ENCODE measurements around the gene GAS7. TPM values are rescaled to one million over a fixed set of nuclear protein-coding genes. Genes with fewer than 3 reads are reported as not detected.

Gene GAS7
- total RNA-seq, 1 donor from 2014 or later: 2.9 TPM

GRCh38 chr17:9991796-9992195, 206.6 kb downstream of the GAS7 start:
- H3K27me3 Mint-ChIP-seq (ENCODE audit: insufficient read depth, low read depth): peaks cover 12% of the 10 kb centered on the region
- no peak overlapping the region for H2AFZ ChIP-seq (replicated peaks)
- no peaks in the 10 kb centered on the region for H3K9me3 ChIP-seq (ENCODE audit: low read depth)
- TF ChIP-seq CTCF (IDR thresholded peaks at IDR 0.05) (no peak), EZH2 (IDR thresholded peaks at IDR 0.05) (no peak), EZH2phosphoT487 (IDR thresholded peaks at IDR 0.05) (no peak)
- H3K27ac ChIP-seq: no peak overlapping the region
- no peaks in the 10 kb centered on the region for H3K36me3 ChIP-seq
- no peak overlapping the region for H3K4me3 ChIP-seq
- H3K27me3 ChIP-seq: no peaks in the 10 kb centered on the region
- H3K27ac Mint-ChIP-seq: no peak overlapping the region
- H3K4me1 ChIP-seq: no peaks in the 10 kb centered on the region
- no peaks in the 10 kb centered on the region for H3K79me2 ChIP-seq (ENCODE audit: low read depth)
- H3F3A ChIP-seq (ENCODE audit: low read depth): no peaks in the 10 kb centered on the region
- H3K9ac ChIP-seq: no peak overlapping the region
- no peak overlapping the region for H3K4me2 ChIP-seq
- no peak overlapping the region for H3K4me3 Mint-ChIP-seq
- no peaks in the 10 kb centered on the region for H3K36me3 Mint-ChIP-seq
- H3K9me3 Mint-ChIP-seq: peaks cover 4% of the 10 kb centered on the region
- DNase-seq (ENCODE audit: low spot score): no peak
- H4K20me1 ChIP-seq (ENCODE audit: low read depth): no peaks in the 10 kb centered on the region
- H3K4me1 Mint-ChIP-seq: no peaks in the 10 kb centered on the region

- TF ChIP-seq CTCF (IDR thresholded peaks at IDR 0.05) (no peak), EZH2phosphoT487 (IDR thresholded peaks at IDR 0.05) (no peak), EZH2 (IDR thresholded peaks at IDR 0.05) (no peak)
Measured at GRCh38 chr17:9991351-9991750, 207.1 kb downstream of the GAS7 start.

GRCh38 chr17:9987779-9988585, 210.4 kb downstream of the GAS7 start:
- no peak overlapping the region for H3K27ac ChIP-seq
- no peaks in the 10 kb centered on the region for H3K79me2 ChIP-seq (ENCODE audit: low read depth)
- Mint-ChIP-seq H3K4me3 (peak overlapping the region; percentile 7), H3K36me3 (no peaks in the 10 kb centered on the region), H3K9me3 (peaks cover 4% of the 10 kb centered on the region), H3K27ac (no peak overlapping the region), H3K27me3 (ENCODE audit: insufficient read depth, low read depth) (peaks cover 14% of the 10 kb centered on the region), H3K4me1 (no peaks in the 10 kb centered on the region)
- H4K20me1 ChIP-seq (ENCODE audit: low read depth): no peaks in the 10 kb centered on the region
- no peaks in the 10 kb centered on the region for H3K4me1 ChIP-seq
- no peaks in the 10 kb centered on the region for H3K36me3 ChIP-seq
- no peak for TF ChIP-seq EZH2phosphoT487 (IDR thresholded peaks at IDR 0.05)
- peak; percentile 80 for TF ChIP-seq CTCF (IDR thresholded peaks at IDR 0.05)
- peak; percentile 59 for DNase-seq (ENCODE audit: low spot score)
- no peak overlapping the region for H3K9ac ChIP-seq
- no peaks in the 10 kb centered on the region for H3F3A ChIP-seq (ENCODE audit: low read depth)
- H3K4me2 ChIP-seq: no peak overlapping the region
- no peak overlapping the region for H2AFZ ChIP-seq (replicated peaks)
- no peaks in the 10 kb centered on the region for H3K9me3 ChIP-seq (ENCODE audit: low read depth)
- no peak overlapping the region for H3K4me3 ChIP-seq
- H3K27me3 ChIP-seq: no peaks in the 10 kb centered on the region

More at GRCh38 chr17:9991351-9991750, 207.1 kb downstream of the GAS7 start:
- H3F3A ChIP-seq (ENCODE audit: low read depth): no peaks in the 10 kb centered on the region
- H3K27me3 Mint-ChIP-seq (ENCODE audit: insufficient read depth, low read depth): peaks cover 12% of the 10 kb centered on the region
- H3K9me3 ChIP-seq (ENCODE audit: low read depth): no peaks in the 10 kb centered on the region
- H3K36me3 Mint-ChIP-seq: no peaks in the 10 kb centered on the region
- H3K9me3 Mint-ChIP-seq: peaks cover 4% of the 10 kb centered on the region
- H3K4me3 Mint-ChIP-seq: no peak overlapping the region
- H3K4me3 ChIP-seq: no peak overlapping the region
- H3K4me2 ChIP-seq: no peak overlapping the region
- no peak overlapping the region for H3K27ac Mint-ChIP-seq
- DNase-seq (ENCODE audit: low spot score): no peak
- no peak overlapping the region for H3K27ac ChIP-seq
- H3K4me1 Mint-ChIP-seq: no peaks in the 10 kb centered on the region
- H3K27me3 ChIP-seq: no peaks in the 10 kb centered on the region
- no peaks in the 10 kb centered on the region for H4K20me1 ChIP-seq (ENCODE audit: low read depth)
- no peaks in the 10 kb centered on the region for H3K4me1 ChIP-seq
- H3K36me3 ChIP-seq: no peaks in the 10 kb centered on the region
- no peaks in the 10 kb centered on the region for H3K79me2 ChIP-seq (ENCODE audit: low read depth)
- H3K9ac ChIP-seq: no peak overlapping the region
- H2AFZ ChIP-seq (replicated peaks): no peak overlapping the region
